Progenitor cell of endocrine pancreas (in vitro differentiated cells): ENCODE measurements around the gene SLC2A14. TPM values are rescaled to one million over a fixed set of nuclear protein-coding genes. Genes with fewer than 3 reads are reported as not detected.

Experiments
- DNase-seq: peaks from one replicate; pipeline ENCODE4 v3.0.0; 2021; ENCODE audit warnings: low spot score; ENCODE audit not compliant: unreplicated experiment
- H3K27ac Mint-ChIP-seq: 2 replicates; pipeline ENCODE4 v1.8.0; 2021; ENCODE audit warnings: mild to moderate bottlenecking, moderate library complexity, mixed read lengths
- H3K27me3 Mint-ChIP-seq: 2 replicates; pipeline ENCODE4 v1.8.0; 2021; ENCODE audit warnings: mixed read lengths
- H3K36me3 Mint-ChIP-seq: 2 replicates; pipeline ENCODE4 v1.8.0; 2022; ENCODE audit warnings: mixed read lengths; ENCODE audit not compliant: insufficient read depth
- H3K4me1 Mint-ChIP-seq: 2 replicates; pipeline ENCODE4 v1.8.0; 2021; ENCODE audit warnings: low read depth, mixed read lengths
- H3K4me3 Mint-ChIP-seq: 2 replicates; pipeline ENCODE4 v1.8.0; 2021; ENCODE audit warnings: low read depth, mild to moderate bottlenecking, moderate library complexity, mixed read lengths
- H3K9me3 Mint-ChIP-seq: 2 replicates; pipeline ENCODE4 v1.8.0; 2021; ENCODE audit warnings: low read depth, mixed read lengths
- total RNA-seq: library from RNA; stranded (reverse); gene quantifications from 2 replicates; pipeline ENCODE4 v1.2.1, GENCODE V29; 2021
- TF ChIP-seq, protein P1 (sequence below): fragments of 200-600 bp; sonication (generic); IDR thresholded peaks from one replicate; pipeline ENCODE4 v1.5.0; 2021; ENCODE audit warnings: antibody characterized with exemption, mild to moderate bottlenecking; ENCODE audit not compliant: unreplicated experiment

The SLC2A14 gene
- total RNA-seq, 1 donor from 2014 or later = 18.6 TPM

DNA sequence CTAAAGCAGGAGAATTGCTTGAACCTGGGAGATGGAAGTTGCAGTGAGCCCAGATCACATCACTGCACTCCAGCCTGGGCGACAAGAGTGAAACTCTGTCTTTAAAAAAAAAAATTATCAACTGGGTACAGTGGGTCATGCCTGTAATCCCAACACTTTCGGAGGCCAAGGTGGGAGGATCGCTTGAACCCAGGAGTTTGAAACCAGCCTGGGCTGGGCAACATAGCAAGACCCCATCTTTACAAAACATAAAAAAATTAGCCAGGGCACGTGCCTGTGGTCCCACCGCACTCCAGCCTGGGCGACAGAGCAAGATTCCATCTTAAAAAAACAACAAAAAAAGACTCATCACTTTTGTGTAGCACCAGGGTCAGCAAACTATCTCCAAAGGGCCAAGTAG is 90.7 kb downstream of the SLC2A14 start:
- Mint-ChIP-seq H3K4me3 (no peak overlapping the region), H3K9me3 (no peaks in the 10 kb centered on the region), H3K36me3 (no peaks in the 10 kb centered on the region), H3K4me1 (no peaks in the 10 kb centered on the region), H3K27me3 (peaks cover 6% of the 10 kb centered on the region), H3K27ac (peak overlapping the region; percentile 52)
- no peak for DNase-seq
- TF ChIP-seq, protein P1, sequence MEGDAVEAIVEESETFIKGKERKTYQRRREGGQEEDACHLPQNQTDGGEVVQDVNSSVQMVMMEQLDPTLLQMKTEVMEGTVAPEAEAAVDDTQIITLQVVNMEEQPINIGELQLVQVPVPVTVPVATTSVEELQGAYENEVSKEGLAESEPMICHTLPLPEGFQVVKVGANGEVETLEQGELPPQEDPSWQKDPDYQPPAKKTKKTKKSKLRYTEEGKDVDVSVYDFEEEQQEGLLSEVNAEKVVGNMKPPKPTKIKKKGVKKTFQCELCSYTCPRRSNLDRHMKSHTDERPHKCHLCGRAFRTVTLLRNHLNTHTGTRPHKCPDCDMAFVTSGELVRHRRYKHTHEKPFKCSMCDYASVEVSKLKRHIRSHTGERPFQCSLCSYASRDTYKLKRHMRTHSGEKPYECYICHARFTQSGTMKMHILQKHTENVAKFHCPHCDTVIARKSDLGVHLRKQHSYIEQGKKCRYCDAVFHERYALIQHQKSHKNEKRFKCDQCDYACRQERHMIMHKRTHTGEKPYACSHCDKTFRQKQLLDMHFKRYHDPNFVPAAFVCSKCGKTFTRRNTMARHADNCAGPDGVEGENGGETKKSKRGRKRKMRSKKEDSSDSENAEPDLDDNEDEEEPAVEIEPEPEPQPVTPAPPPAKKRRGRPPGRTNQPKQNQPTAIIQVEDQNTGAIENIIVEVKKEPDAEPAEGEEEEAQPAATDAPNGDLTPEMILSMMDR = no peak

DNA sequence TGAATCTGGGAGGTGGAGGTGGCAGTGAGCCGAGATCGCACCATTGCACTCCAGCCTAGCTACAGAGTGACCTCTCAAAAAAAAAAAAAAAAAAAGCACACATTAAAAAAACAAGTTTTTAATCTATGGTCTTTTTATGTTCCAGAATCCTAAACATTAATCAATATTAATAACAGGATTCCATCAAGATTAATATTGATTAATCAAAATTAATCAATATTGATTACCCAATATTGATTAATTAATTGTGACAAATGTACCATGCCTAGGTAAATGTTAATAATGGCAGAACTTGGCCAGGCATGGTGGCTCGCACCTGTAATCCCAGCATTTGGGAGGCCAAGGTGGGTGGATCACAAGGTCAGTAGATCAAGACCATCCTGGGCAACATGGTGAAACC is 91.4 kb downstream of the SLC2A14 start:
- Mint-ChIP-seq H3K36me3 (no peaks in the 10 kb centered on the region), H3K4me1 (no peaks in the 10 kb centered on the region), H3K4me3 (no peak overlapping the region), H3K27me3 (no peaks in the 10 kb centered on the region), H3K27ac (no peak overlapping the region), H3K9me3 (no peaks in the 10 kb centered on the region)
- TF ChIP-seq, protein P1 = no peak
- no peak for DNase-seq

DNA sequence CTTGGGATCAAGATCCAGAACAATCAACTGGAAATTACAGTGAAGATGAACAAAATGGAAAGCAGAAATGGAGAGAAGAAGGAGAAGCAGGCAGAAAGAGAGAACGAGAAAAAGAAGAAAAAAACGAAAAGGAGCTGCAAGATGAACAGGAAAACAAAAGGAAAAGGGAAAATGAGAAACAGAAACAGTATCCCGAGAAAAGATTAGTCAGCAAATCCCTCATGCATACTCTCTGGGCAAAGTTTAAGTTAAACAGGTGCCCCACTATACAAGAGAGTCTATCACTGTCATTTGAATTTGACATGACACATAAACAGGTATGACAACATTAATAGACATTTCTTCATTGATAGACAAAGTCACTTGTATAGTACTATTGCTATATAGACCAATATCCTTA is 102.7 kb downstream of the SLC2A14 start:
- H3K4me1 Mint-ChIP-seq = no peaks in the 10 kb centered on the region
- H3K4me3 Mint-ChIP-seq = no peak overlapping the region
- H3K27ac Mint-ChIP-seq = no peak overlapping the region
- DNase-seq = no peak
- no peaks in the 10 kb centered on the region for H3K9me3 Mint-ChIP-seq
- H3K27me3 Mint-ChIP-seq = no peaks in the 10 kb centered on the region
- TF ChIP-seq, protein P1 = no peak
- no peaks in the 10 kb centered on the region for H3K36me3 Mint-ChIP-seq

Other genes starting within 250 kb of the SLC2A14 start
- gene APOBEC1, start 207.0 kb downstream of the SLC2A14 start, total RNA-seq = not detected in 2 replicates
- gene GDF3, start 177.1 kb downstream of the SLC2A14 start, total RNA-seq = not detected in 2 replicates
- gene DPPA3, start 161.5 kb downstream of the SLC2A14 start, total RNA-seq = not detected in 2 replicates
- not detected in 2 replicates for gene CLEC4C, start 125.5 kb downstream of the SLC2A14 start, total RNA-seq
- gene NANOGNB, start 107.7 kb downstream of the SLC2A14 start, total RNA-seq = not detected in 2 replicates
- 0.64 and 0.74 TPM in 2 replicates for gene NANOG, start 83.5 kb downstream of the SLC2A14 start, total RNA-seq
- 21.7 and 34.8 TPM in 2 replicates for gene SLC2A3, start 63.3 kb upstream of the SLC2A14 start, total RNA-seq
- gene FOXJ2, start 159.8 kb upstream of the SLC2A14 start, total RNA-seq = 20.0 and 20.8 TPM in 2 replicates
- gene C3AR1, start 193.4 kb upstream of the SLC2A14 start, total RNA-seq = not detected in 2 replicates
- 39.2 and 43.2 TPM in 2 replicates for gene NECAP1, start 209.4 kb upstream of the SLC2A14 start, total RNA-seq